ENCODE results near the gene MMP17.
"Not testable (repeated sequence)": the region's sequence is repeated elsewhere in the genome, so short reads cannot be mapped to it uniquely, and the experiment has no call there.

The MMP17 gene

GRCh38 chr12:131865180-131865875, 37.1 kb downstream of the MMP17 start:
- DNase-seq (ENCODE audit: low spot score), result no peak

- DNase-seq (ENCODE audit: low spot score), result no peak
Measured at GRCh38 chr12:131867471-131867870, 39.3 kb downstream of the MMP17 start.

- DNase-seq (ENCODE audit: low spot score), result no peak
Measured at GRCh38 chr12:131867891-131868675, 39.9 kb downstream of the MMP17 start.

- DNase-seq (ENCODE audit: low spot score), result no peak
Measured at GRCh38 chr12:131869871-131870418, 41.8 kb downstream of the MMP17 start.

- no peak for DNase-seq (ENCODE audit: low spot score)
Measured at GRCh38 chr12:131871677-131872076, 43.5 kb downstream of the MMP17 start.

GRCh38 chr12:131872154-131873051, 44.2 kb downstream of the MMP17 start:
- DNase-seq (ENCODE audit: low spot score), result no peak

- DNase-seq (ENCODE audit: low spot score), result no peak
Measured at GRCh38 chr12:131873293-131873692, 45.1 kb downstream of the MMP17 start.

GRCh38 chr12:131874972-131875371, 46.8 kb downstream of the MMP17 start:
- DNase-seq (ENCODE audit: low spot score), result not testable (repeated sequence)

GRCh38 chr12:131877216-131877615, 49.0 kb downstream of the MMP17 start:
- DNase-seq (ENCODE audit: low spot score), result not testable (repeated sequence)

- DNase-seq (ENCODE audit: low spot score), result not testable (repeated sequence)
Measured at GRCh38 chr12:131878436-131878835, 50.2 kb downstream of the MMP17 start.

- no peak for DNase-seq (ENCODE audit: low spot score)
Measured at GRCh38 chr12:131882804-131883520, 54.8 kb downstream of the MMP17 start.

GRCh38 chr12:131883521-131883900, 55.3 kb downstream of the MMP17 start:
- no peak for DNase-seq (ENCODE audit: low spot score)

- DNase-seq (ENCODE audit: low spot score), result not testable (repeated sequence)
Measured at GRCh38 chr12:131885076-131885475, 56.9 kb downstream of the MMP17 start.

- DNase-seq (ENCODE audit: low spot score), result no peak
Measured at GRCh38 chr12:131885543-131886057, 57.4 kb downstream of the MMP17 start.

- not testable (repeated sequence) for DNase-seq (ENCODE audit: low spot score)
Measured at GRCh38 chr12:131891722-131892121, 63.5 kb downstream of the MMP17 start.

- DNase-seq (ENCODE audit: low spot score), result no peak
Measured at GRCh38 chr12:131892711-131893604, 64.8 kb downstream of the MMP17 start.

- DNase-seq (ENCODE audit: low spot score), result no peak
Measured at GRCh38 chr12:131893605-131894312, 65.6 kb downstream of the MMP17 start.

GRCh38 chr12:131894313-131894860, 66.2 kb downstream of the MMP17 start, which contains the start of gene ULK1:
Gene ULK1, plus strand, starts transcription at chr12:131894622. Its CDS starts 380 bp downstream, at chr12:131895002.
- peak; percentile 95 for DNase-seq (ENCODE audit: low spot score)
